HG02610 (cell line): Measurements from ENCODE around the gene MYBPC3.

Experiments used
- ATAC-seq: cut with Tn5 transposase; IDR thresholded peaks from one replicate; pipeline ENCODE4 v1.9.1; 2021; ENCODE audit warnings: mild to moderate bottlenecking, moderate library complexity; ENCODE audit not compliant: unreplicated experiment

The MYBPC3 gene

DNA sequence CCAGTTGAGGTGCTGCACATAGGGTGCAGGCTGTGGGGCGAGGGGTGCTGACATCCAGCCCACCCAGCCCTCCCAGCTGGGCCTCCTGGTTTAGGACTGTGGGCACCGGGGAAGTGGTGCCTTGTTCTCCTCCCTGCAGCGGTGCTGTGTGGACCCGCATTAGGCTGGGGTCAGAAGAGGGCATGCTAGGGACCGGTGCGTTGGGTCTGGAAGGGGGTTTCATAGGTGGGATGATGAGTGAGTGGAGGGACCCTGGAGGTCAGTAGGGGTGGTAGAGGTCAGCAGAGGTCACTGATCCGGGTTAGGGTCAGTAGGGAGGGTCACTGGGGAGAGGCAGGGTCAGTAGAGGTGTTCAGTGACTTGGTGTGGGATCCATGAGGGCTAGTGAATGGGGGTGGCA is 6.7 kb upstream of the MYBPC3 start:
- no peak for ATAC-seq

DNA sequence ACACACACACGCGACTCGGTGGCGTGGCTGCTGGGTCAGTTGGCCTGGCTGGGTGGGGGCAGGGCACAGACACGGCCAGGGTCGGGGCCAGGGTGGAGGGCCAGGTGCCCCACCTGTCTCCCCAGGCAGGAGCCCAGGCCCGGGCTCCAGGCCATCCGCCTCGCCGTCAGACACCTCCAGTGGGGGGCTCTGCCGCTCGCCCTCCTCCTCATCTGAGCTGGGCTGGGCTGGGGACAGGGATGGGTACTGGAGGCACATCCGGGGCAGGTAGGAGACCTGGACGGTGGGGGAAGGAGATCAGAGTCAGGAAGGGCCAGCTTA is 6.2 kb upstream of the MYBPC3 start:
- no peak for ATAC-seq

GRCh38 chr11:47357985-47358730 is 5.7 kb upstream of the MYBPC3 start:
- no peak for ATAC-seq

DNA sequence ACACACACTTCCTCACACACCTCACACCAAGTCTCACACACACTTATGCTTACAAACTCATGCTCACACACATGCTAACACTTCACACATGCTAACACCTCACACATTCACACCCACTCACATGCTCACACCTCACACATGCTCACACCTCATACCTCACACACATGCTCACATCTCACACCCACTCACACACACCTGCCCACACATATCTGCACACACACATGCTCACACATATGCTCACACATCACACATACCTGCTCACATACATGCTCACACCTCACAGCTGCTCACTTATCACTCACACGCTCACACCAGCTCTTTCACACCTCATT is 4.5 kb upstream of the MYBPC3 start:
- no peak for ATAC-seq

DNA sequence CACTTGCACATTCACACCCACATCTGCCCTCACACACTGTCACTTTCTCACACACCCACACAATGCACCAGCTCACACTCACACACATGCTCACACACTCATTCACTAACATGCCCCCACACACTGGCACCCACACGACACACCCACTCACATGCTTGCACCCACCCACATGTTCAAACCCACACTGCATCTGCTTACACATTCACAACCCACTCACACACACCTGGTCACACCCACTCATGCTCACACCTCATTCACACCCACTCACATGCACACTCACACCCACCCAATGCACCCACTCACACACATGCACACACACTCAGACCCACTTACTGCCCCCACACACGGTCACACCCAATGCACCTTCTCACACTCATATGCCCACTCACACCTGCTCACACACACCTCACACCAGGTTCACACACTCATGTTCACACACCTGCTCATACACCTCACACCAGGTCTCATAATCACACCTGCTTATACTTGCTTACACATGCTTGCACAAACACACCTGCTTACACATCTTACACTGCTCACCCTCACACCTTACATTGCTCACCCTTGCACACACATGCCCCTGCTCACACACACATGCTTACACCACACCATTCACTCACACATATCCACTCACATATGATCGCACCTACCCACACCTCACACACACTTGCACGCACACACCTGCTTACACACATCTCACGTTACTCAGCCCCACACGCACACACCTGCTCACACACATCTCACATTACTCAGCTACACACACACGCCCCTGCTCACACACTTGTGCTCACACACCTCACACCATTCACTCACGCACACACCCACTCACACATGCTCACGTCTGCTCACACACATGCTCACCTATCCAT is 3.9 kb upstream of the MYBPC3 start:
- ATAC-seq: no peak

GRCh38 chr11:47355283-47356128 is 3.0 kb upstream of the MYBPC3 start:
- no peak for ATAC-seq

DNA sequence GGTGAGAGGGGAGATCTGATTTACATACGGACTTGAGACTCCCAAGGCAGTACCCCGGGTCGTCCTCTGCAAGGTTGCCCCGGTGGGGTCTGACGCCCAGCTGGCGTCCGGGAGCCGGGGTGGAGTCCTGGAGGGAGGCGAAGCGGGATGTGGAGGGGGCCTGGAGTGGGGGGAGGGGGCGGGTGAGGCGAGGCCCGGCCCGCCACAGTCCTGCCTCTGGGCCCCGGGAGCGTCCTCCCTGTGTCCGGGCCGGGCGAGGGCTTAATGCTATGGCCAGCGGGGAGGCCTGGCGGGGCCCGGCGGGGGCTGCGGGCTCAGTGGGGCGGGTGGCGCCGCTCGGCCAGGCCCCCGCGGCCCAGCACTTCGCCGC is 2.4 kb upstream of the MYBPC3 start:
- no peak for ATAC-seq

GRCh38 chr11:47353978-47354774 is 1.7 kb upstream of the MYBPC3 start:
- ATAC-seq: no peak

DNA sequence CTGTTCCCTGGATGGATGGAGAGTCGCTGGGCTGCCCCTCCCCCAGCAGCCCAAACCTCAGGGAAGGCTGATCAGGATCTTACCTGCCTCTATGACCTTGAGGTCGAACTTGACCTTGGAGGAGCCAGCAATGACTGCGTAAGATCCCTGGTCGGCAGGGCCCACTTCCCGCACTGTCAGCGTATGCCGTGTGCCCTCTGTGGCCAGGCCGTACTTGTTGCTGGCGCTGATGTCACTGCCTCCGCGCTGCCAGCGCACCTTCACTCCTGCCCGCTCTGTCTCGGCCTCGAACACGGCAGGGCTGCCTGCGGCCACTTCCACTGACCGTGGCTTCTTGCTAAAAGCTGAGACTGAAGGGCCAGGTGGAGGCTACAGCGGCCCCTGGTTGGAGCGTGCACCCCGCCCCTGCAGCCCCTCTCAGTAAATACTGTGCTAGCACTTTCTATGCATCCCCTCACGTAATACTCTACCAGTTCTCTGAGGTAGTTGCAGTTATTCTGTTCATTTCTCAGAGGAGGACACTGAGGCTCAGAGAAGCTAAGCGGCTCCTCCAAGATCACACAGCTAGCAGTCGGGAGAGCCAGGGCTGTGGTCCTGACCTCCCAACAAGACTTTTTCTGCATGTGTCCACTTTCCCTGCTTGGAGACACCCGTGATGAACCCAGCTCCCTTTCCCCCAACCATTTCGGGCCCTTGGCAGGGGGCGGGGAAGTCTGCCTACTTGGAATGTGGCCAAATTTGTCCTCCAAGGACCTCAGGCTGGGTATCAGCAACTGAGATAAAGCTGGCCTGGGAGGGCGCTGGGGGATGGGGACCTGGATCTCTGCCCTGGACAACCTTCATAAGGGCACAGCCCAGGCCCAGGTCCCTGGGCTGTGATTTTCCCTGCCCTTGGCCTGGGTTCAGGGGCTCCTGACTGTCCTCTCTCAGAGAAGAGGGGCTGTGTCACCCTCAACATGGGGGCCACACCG is 1.1 kb downstream of the MYBPC3 start:
- ATAC-seq: no peak

GRCh38 chr11:47350315-47350714 is 2.2 kb downstream of the MYBPC3 start:
- ATAC-seq: no peak

DNA sequence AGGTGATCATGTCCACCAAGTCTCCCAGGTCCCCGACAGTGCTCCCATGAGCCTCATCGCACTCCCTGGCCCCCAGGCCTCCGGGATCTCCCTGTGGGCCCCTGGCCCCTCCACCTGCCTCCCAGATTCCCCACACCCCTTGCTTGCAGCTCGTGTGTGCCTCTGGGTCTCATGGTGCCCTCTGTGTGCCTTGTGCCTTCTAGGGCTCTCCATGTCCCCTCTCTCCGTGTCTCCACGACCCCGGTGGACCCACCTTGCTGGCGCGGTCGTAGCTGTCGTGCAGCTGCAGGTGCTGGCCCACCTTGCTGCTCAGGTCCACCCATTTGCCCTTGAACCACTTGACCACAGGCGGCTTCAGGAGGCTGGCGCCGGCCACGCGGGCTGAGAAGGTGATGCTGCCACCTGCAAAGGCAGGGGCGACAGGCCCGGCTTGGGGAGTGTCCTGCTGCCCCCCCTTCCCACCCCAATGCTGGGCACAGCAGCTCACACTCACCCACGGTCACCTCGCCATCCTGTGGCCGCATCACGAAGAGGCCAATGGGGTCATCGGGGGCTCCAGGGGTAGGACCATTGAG is 2.9 kb downstream of the MYBPC3 start:
- ATAC-seq: no peak

DNA sequence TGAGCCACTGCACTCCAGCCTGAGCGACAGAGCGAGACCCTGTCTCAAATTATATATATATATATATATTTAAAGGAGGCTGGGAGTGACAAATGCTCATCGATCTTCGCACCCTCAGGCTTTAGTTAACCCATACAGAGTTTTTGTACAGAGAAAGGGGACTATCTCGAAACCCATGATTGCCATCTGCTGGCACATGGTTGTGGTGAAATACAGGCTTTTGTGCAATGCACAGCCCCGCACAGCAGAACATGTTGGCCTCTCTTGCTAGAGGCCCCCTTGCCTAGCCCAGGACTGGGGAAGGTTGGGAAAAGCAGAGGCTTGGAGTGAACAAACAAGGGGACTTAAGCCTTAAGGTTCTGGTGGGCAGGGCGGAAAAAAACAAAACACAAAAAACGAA is 3.6 kb downstream of the MYBPC3 start:
- no peak for ATAC-seq

GRCh38 chr11:47348131-47348802 is 4.2 kb downstream of the MYBPC3 start:
- ATAC-seq: no peak

DNA sequence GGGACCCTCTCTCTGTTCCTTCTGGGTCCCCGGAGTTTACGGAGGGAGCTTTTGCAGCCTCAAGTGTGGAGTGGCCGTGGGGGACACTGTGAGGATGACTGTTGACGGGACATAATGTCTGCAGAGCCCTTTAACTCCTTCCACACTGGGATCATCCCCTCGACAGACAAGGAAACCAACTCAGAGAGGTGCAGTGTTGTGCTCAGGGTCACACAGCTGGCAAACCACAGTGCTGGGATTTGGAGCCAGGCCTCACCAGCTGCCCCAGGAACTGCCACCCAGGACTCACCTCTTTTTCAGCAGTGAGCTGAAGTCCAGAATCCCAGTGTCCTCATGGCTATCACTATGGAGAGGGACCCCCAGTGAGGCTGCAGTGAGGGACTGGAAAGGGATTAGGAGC is 5.4 kb downstream of the MYBPC3 start:
- ATAC-seq: no peak

DNA sequence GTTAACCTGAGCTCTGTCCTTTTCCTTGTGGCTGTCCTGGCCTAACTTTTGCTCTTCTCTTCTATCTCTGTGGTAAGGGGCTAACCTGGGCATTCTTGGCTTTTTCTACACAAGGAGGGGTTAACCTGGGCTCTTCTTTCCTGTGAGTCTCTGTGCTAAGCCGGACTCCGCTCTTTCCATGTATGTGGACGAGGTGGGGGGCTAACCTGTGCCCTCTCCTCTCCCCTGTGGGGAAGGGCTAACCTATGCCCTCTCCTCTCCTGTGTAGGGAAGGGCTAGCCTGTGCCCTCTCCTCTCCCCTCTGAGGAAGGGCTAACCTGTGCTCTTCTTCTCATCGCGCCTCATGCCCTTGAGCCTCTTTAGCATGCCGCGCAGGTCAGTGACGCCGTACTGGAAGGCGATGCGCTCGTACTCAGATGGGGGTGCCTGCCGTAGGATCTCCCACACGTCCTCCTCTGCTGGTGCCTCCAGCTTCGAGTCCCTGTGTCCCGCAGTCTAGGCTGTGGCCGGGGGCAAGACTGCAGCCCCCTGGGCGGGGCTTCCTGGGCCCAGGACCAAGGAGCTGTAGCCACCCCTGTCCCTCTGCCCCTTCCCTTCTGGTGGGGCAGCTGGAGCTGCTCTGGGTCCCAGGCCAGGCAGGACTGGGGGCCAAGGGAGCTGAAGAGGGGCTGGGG is 6.5 kb downstream of the MYBPC3 start:
- ATAC-seq: no peak

DNA sequence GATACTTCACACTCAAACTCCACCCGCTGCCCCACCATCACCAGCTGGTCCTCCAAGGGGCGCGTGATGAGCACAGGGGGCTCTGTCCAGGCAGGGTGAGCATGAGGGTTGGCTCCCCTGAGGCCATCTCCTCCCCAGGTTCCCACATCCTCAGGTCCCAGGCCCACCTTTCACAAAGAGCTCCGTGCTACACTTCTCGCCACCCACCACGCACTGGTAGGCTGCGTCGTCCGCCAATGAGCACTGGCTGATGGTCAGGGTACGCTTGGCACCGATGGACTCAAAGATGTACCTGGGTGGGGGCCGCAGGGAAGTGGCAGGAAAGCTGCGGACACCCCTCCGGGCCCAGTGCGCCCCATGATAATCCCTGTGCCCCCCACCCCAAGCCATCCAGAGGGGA is 9.6 kb downstream of the MYBPC3 start:
- no peak for ATAC-seq

GRCh38 chr11:47342036-47342803 is 10.3 kb downstream of the MYBPC3 start:
- no peak for ATAC-seq
